GM21529 (cell line): ENCODE data around the gene DCAF15.

Experiments
- ATAC-seq: cut with Tn5 transposase; IDR thresholded peaks from one replicate; pipeline ENCODE4 v1.9.1; 2021; ENCODE audit not compliant: unreplicated experiment

Gene DCAF15

DNA sequence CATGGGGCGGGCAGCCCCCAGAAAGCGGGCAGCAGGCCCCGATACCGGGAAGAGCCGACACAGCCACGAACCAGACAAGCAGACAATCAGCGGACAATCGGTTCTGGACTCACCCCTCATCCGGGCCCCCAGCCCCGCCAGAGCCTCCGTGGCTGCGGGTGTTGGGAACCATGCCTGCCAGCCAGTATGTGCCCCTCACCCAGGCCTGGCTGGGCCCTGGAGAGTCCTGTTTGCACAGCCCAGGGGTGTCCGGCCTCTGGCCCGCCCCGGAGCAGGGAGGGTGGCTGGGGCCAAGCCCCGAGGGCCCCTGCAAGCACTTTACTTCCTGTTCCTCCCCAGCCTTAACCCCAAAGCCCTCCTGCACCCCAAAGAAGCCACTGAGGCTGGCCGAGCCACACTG lies 21.9 kb upstream of the DCAF15 start:
- ATAC-seq, result no peak

DNA sequence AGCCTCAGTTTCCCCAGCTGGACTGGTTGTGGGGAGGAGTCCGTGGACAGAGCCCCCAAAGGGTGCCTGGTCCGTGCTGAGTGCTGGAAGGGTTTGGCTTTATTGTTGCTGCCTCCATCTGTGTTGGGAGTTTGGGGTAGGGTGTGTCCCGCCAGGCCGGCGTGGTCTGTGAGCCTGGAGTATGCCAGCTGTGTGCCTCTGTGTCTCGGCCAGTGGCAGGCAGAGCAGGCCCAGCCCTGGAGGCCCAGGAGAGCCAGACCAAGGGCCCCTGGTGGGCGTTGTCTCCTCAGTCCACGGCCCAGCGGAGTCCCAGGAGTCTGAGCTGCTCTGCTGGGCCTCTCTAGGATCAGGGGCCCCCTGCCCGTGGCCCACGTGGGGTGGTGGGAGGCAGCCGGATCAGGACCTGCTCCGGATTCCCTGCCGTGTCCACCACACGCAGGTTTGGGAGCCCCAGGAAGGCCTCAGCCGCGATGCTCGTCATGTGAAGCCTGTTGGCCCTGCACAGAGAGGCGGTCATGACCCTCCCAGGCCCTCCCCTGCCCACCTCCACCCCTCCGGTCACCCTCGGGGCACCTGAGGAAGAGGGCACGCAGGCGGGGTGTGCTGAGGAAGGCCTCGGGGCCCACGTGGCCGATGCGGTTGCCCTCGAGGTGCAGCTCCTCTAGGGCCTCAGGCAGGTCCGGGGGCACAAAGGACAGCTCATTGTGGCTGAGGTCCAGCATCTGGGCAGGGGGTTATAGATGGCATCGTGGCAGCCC lies 20.7 kb upstream of the DCAF15 start:
- ATAC-seq, result no peak

DNA sequence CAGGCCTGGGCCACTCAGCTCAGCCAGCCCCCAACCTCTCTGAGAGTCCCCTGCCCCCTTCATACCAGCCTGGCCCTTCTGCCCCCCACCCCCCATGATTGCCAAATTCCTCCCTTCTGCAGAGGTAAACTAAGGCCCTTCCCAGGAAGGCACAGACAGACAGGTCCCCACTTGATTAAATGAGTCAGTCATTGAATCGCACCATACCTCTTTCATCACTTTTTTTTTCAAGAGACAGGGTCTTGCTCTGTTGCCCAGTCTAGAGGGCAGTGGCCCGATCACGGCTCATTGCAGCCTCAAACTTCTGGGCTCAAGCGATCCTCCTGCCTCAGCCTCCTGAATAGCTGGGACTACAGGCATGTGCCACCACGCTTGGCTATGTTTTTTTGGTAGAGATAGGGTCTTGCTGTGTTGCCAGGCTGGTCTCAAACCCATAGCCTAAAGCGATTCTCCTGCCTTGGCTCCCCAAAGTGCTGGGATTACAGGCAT lies 20.1 kb upstream of the DCAF15 start:
- ATAC-seq, result no peak

DNA sequence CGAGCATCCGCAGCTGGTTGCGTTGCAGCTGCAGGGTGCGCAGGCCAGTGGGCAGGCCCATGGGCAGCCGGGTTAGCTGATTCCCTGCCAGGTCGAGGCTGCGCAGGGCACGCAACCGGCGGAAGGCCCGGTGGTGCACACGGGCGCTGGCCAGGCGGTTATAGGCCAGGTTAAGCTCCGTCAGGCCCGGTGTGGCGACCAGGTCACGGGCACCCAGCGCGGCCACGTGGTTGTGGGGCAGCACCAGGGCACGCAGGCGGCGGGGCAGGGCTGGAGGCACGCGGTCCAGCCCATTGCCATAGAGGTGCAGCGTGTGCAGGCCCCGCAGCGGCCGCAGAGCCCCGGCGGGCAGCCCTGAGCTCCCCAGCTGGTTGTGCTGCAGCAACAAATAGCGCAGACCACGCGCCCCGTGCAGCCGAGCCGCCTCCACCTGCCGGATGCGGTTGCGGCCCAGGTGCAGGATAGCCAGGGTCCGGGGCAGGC lies 19.4 kb upstream of the DCAF15 start:
- no peak for ATAC-seq

DNA sequence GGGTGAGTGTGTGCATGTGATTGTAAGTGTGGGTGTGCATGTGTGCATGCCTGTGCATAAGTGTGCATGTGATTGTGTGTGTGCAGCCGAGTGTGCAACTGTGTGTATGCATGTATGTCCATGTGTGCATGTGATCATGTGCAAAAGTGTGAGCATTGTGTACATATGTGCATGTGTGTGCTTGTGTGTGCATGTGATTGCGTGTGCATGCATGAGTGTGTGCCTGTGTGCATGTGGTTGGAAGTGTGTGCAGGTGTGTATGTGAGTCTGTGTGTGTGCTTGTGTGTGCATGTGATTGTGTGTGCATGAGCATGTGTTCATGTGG lies 17.6 kb upstream of the DCAF15 start:
- ATAC-seq, result no peak

DNA sequence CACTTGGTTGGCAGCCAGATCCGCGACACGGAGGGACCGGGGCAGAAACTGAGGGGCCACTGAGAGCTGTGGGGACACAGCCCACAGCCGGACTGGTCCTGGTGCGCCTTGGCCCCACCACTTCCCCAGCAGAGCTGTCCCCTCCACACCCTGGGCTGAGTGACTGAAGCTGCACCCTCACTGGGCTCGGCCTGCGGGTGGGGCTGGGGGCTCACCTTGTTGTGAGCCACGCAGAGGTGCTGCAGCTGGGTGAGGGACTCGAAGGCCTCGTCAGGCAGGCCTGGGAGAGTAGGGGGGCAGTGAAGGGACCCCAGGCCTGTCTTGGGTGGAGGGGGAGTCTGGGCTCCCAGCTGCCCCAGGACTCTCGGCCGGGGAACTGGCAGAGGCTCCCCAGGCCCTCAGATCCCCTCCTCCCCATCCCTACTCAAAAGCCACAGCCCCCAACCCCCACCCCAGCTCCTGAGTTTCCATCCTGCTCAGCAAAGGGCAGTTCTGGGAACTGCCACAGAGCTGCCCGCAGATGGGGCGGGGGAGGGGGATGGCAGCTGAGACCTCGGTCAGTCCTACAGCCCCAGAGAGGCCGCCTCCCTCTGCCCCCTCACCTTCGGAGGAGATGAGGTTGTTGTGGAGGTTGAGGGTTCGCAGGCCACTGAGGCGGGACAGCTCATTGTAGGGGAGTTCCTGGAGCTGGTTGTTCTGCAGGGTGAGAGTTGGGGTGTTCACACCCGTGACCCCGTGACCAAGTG lies 16.4 kb upstream of the DCAF15 start:
- no peak for ATAC-seq

DNA sequence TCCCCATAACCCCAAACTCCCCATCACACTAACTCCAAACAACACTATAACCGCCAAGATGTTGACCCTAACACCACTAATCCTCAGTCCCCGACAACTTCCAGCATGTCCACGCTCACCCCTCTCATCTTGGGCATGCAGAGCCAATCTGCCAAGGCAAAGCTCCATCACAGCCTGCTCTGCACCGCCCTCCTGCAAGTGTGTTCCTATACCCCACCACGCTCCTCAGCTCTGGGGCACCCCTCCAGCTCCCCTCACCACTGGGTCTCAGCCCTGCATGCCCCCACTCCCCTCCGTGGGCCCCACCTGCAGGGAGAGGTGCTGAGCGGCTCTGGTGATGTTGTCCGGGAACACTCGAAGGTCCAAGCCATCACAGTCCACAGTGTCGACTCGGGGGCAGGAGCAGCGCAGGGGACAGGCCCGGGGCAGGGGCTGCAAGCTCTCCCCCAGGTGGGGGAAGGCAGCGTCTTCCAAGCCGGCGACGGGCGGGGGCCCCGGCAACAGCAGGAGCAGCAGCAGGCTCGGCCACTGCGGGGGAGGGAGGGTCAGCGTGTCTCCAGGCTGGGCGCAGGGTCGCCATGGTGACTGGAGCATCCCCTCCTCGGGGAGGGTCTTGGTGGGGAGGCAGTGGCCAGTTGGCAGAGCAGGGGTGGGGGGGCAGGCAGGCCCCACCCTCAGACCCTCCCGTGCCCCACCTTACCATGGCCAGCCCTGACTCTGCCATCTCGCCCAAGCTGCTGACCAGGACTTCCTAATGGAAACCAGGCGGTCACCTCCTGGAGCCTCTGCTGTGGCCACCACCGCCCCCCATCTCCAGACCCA lies 14.6 kb upstream of the DCAF15 start:
- no peak for ATAC-seq

DNA sequence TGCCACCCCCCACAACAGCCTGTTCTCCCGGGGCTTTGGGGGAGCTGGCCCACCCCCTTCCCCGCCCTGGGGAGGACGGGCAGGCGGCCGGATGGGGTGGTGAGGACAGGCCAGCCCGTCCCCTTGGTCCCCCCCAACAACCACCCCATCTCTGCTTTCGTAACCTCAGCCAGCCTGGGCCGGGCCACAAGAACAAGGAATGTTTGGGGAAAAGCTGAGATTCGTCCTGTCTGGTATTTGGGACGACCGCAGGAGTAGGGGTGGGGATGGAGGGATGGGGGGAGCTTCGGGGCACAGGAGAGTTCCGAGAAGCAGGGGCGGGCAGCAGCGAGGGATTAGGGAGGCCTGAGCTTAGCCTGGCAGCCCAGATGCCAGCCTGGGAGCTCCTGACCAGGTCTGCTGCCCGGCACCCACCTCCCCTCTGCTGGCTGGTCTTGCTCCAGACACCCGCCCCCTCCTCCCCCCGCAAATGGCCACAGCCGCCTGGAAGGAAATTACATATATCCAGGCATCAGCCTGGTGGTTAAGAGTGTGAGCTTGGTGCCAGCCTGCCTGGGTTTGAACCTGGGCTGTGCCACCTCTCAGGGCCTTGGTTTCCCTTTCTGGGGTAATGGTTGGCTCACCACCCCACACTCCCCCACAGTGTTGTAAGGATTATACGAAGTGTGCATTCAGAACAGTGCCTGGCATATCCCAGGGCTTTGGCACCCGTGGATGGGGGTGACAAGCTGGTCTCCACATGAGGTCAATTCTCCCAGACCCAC lies 13.8 kb upstream of the DCAF15 start, which contains the start of gene PODNL1:
TSS of gene PODNL1 (minus strand) at position 117 of the 764 bp plus-strand sequence. CDS start 236 bp downstream, outside the sequence.
- no peak for ATAC-seq

DNA sequence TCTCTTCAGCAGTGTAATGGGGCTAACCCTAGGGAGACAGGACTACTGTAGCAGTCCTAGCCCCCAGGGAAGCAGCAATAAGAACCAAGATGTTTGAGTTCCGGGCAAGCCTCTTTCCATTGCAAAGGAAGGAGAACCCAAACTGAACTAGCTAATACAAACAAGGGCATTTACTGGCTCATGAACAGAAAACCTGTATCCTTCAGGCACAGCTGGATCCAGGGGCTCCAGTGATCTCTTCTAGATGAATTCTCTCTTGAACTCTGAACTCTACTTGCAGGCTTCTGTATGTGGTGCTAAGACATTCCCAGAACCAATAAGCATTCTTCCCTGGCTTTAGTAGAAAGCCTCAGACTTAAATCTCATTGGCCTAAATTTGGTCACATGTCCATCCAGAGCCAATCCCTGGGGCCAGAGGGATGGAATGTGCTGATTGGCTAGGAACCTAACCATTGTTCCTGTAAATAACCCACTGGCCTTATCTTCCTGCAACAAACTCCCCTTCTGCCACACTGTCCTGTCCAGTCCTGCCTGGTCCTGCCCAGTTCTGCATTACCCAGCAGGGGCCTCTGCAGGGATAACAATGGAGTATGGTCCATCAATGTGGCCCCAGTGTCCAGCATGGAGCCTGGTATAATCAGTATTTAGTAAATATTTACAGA lies 10.2 kb upstream of the DCAF15 start:
- no peak for ATAC-seq

DNA sequence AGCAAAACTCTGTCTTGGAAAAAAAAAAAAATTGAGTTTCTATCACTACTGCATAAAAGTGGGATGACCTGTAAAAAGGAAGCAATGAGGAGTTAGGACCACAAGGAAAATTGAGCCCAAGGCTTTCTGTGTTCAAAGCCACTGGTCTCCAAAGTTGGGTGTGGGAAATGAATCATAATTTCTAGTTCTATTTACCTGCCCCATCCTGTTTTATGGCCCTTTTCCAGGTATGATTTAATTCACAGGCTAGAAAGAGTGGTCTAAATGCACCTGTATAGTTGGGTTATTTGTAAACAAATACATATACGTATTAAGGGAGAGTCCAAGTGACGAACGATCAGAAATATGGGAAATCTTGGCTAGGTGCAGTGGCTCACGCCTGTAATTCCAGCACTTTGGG lies 5.9 kb upstream of the DCAF15 start:
- no peak for ATAC-seq

DNA sequence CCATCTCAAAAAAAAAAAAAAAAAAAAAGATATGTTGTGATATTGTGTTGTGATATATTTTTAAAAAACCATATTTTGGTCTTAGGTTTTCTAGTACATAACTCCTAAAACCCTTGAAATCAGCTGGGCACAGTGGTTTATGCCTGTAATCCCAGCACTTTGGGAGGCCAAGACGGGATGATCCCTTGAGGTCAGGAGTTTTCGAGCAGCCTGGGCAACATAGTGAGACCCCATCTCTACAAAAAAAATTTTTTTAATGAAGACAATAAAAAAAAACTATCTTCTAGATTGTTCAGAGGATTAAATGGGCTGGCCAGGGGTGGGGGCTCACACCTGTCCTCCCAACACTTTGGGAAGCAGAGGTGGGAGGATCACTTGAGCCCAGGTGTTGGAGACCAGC lies 1.3 kb upstream of the DCAF15 start:
- ATAC-seq, result no peak

DNA sequence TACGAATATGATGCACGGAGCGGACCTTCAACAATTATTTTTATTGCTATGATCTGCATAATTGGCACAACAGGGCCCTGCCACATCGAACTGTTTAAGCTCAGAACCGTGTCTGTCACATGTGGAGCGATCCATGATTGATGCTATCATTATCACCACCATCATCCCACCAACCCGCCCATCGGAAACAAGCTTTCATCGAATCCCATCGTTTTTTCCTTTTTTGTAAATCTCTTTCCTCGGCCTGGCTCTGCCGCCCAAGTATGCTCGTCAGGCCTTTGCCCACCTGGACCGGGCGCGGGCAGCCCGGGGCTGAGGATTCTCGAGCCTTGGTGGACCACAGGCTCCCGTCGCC lies 533 bp upstream of the DCAF15 start:
- no peak for ATAC-seq

DNA sequence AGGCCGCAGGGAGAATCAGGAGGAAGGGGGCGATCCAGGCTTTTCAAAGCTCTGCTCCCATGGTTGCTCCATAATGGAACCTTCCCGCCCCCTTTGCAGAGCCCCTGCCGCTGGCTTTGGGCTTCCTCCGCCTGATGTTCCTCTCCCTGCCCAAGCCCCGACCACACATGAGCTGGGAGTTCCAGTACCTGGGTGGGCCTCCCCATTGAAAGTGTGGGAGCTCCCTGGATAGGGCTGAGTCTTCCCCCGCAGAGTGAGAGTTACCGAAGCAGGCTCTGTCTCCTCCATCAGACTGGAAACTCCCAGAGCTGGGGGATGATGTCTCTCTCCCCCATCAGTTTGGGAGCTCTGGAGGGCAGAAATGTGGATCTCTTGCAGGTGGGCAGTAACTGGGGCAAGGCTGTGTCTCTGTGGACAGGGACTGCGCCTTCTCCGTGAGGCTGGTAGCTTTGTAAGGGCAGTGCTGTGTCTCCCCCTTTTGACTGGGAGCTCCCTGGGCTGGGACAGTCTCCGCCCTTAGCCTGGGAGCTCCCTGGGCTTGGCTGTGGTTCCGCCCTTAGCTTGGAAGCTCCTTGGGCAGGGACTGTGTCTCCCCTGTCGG lies 722 bp downstream of the DCAF15 start:
- no peak for ATAC-seq

DNA sequence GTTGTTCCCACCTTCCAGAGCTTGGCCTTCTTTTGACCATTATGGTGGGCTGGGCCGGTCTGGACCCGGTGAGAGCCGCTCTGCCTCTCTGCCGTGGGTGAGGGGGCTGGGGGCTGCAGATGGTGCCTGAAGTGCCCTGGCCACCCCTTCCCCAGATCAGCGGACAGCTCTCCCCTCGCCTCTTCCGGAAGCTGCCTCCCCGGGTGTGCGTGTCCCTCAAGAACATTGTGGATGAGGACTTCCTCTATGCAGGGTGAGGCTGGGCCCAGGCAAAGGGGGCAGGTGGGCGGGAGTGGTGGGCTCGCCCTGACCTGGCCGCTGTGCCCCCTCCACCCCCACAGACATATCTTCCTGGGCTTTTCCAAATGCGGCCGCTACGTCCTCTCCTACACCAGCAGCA lies 1.9 kb downstream of the DCAF15 start:
- ATAC-seq, result no peak

DNA sequence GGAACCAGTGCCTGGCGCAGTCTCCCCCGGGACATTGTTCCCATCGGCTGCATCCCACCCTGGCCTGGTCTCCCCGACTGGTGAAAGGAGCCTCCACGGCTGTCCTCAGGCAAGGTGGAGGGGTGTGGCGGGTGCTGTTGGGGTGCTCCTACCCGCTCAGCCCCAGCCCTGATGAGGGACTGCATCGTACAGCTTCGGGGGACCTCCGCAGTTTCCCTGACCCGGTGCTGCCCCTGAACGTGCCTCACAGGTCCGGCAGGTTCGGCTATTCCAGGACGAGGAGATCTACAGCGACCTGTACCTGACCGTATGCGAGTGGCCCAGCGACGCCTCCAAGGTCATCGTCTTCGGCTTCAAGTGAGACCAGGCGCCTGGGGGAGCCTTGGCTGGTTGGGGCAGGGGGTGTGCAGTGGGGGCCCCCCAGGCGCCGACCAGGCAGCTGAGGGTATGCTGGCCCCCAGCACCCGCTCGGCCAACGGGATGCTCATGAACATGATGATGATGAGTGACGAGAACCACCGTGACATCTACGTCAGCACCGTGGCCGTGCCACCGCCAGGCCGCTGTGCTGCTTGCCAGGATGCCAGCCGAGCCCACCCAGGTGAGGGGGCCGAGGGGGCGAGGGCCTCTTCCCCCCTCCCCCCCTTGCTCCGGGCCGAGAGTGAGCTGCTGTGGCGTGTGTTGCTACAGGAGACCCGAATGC lies 3.5 kb downstream of the DCAF15 start:
- no peak for ATAC-seq

DNA sequence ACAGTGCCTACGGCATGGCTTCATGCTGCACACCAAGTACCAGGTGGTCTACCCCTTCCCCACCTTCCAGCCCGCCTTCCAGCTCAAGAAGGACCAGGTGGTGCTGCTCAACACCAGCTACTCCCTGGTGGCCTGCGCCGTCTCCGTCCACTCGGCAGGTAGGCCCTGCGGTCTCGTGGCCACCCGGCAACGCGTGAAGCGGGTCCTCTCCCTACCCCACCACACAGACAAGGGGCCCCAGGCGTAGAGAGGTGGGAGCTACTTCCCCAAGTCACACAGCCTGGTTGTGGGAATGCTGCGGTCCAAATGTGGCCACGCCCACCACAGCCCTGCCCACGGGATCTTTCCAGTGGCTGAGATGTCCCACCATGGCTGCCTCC lies 4.0 kb downstream of the DCAF15 start:
- ATAC-seq, result no peak

DNA sequence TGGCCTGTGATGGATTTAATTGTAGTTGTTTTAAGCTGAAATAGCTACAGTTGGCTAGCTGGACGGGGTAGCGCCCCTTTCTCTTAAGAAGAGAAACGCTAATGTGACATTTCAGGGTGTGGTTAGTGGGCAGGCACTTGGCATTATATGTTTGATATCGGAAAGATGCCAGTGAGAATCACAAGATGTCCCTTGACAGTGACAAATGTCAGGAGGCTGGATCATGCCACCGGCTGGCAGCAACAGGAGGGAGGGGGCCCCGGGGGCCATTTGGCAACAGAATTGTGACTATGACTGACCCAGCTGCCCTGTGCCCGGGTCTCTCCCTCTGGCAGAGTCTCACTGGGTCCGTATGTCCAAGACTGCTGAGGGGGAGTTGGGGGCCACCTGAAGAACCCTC lies 4.7 kb downstream of the DCAF15 start:
- ATAC-seq, result no peak

DNA sequence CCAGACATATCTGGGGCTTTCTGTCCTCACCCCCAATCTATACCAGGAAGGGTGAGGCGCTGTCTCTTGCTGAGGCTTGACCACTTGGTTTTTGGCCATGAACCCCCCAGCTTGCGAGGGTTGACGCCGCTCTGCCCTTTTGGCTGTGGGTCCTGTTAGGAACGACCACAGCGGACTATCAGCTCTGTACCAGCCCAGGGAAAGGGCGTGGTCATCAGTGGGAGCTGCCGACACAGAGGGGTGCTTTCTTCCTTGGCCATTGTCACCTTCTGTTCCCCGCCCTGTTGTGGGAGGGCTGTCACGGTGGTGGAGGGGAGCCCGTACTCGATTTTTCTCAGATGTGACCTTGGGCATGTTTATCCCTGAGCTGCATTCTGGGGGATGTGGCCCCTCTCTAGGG lies 5.7 kb downstream of the DCAF15 start:
- no peak for ATAC-seq
